Panc1 (cell line): ENCODE results near the gene CSN2. TPM values are rescaled to one million over a fixed set of nuclear protein-coding genes. Genes with fewer than 3 reads are reported as not detected.

Source experiments
- ATAC-seq: fragments of 200-7000 bp; cut with Tn5 transposase; 2 replicates; pipeline ENCODE4 v1.9.1; 2020; ENCODE audit warnings: mild to moderate bottlenecking, moderate library complexity
- BruUV-seq: library from RNA; stranded (reverse); fragments of 400-500 nt; replicated peaks from 2 replicates; lab custom pipeline; 2021; lab: Mats Ljungman, UMichigan
- CTCF ChIA-PET: fragments of 300-600 bp; sonication (Branson Sonifier 250); formaldehyde crosslinking; loops from one replicate; lab custom pipeline; 2022; ENCODE audit warnings: antibody characterized with exemption; lab: Charles Lee
- POLR2A ChIA-PET: fragments of 300-600 bp; sonication (Branson Sonifier 250); formaldehyde crosslinking; loops from one replicate; lab custom pipeline; 2022; ENCODE audit warnings: antibody characterized with exemption; lab: Charles Lee
- DNase-seq: peaks from one replicate; pipeline ENCODE4 v3.0.0-alpha.2; 2010; ENCODE audit warnings: low read depth, low spot score
- H3K27ac ChIP-seq: 2 replicates; pipeline ENCODE4 v1.5.1; 2011; ENCODE audit warnings: mild to moderate bottlenecking, low read length, inconsistent platforms
- H3K27me3 ChIP-seq: fragments of 200-500 bp; sonication (Bioruptor generic); 2 replicates; pipeline ENCODE4 v1.6.0; 2014; ENCODE audit warnings: low read length, inconsistent platforms; ENCODE audit not compliant: control insufficient read depth, insufficient read depth
- H3K36me3 ChIP-seq: fragments of 200-500 bp; sonication (Bioruptor generic); 2 replicates; pipeline ENCODE4 v1.5.1; 2014; ENCODE audit warnings: inconsistent platforms, mild to moderate bottlenecking, low read length, moderate library complexity; ENCODE audit not compliant: control insufficient read depth, insufficient read depth
- H3K4me1 ChIP-seq: 2 replicates; pipeline ENCODE4 v1.5.1; 2011; ENCODE audit warnings: inconsistent platforms, mild to moderate bottlenecking, low read length, moderate library complexity; ENCODE audit not compliant: control insufficient read depth, insufficient read depth
- H3K4me3 ChIP-seq, 2 experiments: 2 replicates each; pipeline ENCODE4 v1.5.1; 2011 to 2012; ENCODE audit warnings: low read depth in 2 of 2, low read length in 2 of 2, mild to moderate bottlenecking in 2 of 2, inconsistent platforms in 1 of 2, moderate library complexity in 1 of 2
- H3K9me3 ChIP-seq: fragments of 200-500 bp; sonication (Bioruptor generic); 2 replicates; pipeline ENCODE4 v1.5.1; 2014; ENCODE audit warnings: low read depth, mild to moderate bottlenecking, inconsistent platforms, low read length, moderate library complexity; ENCODE audit not compliant: control insufficient read depth, insufficient read depth
- POLR2AphosphoS5 ChIP-seq: IDR thresholded peaks from 2 replicates; pipeline ENCODE4 v1.6.1; 2012; ENCODE audit warnings: mild to moderate bottlenecking, low read depth, low read length, moderate library complexity
- SIN3A ChIP-seq: IDR thresholded peaks from 2 replicates; pipeline ENCODE4 v1.6.1; 2012; ENCODE audit warnings: low read depth, mild to moderate bottlenecking, low read length, moderate library complexity, borderline replicate concordance; ENCODE audit not compliant: insufficient read depth
- TCF7L2 ChIP-seq: IDR thresholded peaks from 2 replicates; pipeline ENCODE4 v1.6.1; 2011; ENCODE audit warnings: mild to moderate bottlenecking, low read depth, low read length, inconsistent platforms
- in situ Hi-C: cut with HindIII; loops from 2 replicates; pipeline ENCODE4 v1.10.0; 2016; ENCODE audit warnings: low sequenced_read_pairs, low pct_unique_long_range_greater_than_20kb
- intact Hi-C: fragments of 100-400 bp; cut with micrococcal nuclease; formaldehyde crosslinking; loops from one replicate; pipeline ENCODE4 v1.10.0; 2022; ENCODE audit not compliant: unreplicated experiment
- total RNA-seq: library from RNA; stranded (reverse); gene quantifications from one replicate; pipeline ENCODE4 v1.2.1, GENCODE V29; 2021; ENCODE audit not compliant: unreplicated experiment
- TF ChIP-seq, protein P1 (sequence below): fragments of 450-650 bp; IDR thresholded peaks from 2 replicates; pipeline ENCODE4 v1.5.1; 2017; ENCODE audit warnings: mild to moderate bottlenecking
- TF ChIP-seq, protein P2 (sequence below), 2 experiments: IDR thresholded peaks; 2 replicates each; pipeline ENCODE4 v1.6.1; 2011 to 2012; ENCODE audit warnings: low read depth in 2 of 2, control low read depth in 1 of 2, low read length in 1 of 2, mild to moderate bottlenecking in 1 of 2, moderate library complexity in 1 of 2; ENCODE audit not compliant: insufficient read depth in 1 of 2

CSN2 gene
- total RNA-seq, 1 experiment from 2014 or later: not detected

DNA sequence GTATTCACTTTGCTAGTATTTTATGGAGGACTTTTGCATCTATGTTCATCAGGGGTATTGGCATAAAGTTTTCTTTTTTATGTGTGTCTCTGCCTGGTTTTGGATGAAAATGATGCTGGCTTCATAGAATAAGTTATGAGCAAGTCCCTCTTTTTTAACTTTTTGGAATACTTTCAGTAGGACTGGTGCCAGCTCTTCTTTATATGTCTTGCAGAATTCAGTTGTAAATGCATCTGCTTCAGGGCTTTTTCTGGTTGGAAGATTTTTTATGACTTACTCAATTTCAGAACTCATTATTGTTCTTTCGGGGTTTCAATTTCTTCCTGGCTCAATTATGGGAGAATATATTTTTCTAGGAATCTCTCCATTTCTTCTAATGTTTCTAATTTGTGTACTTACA, 9.1 kb upstream of the CSN2 start:
- Histone ChIP-seq H3K4me3 (no peak overlapping the region), H3K27ac (no peak overlapping the region), H3K9me3 (no peaks in the 10 kb centered on the region), H3K27me3 (no peaks in the 10 kb centered on the region), H3K4me1 (no peaks in the 10 kb centered on the region), H3K36me3 (no peaks in the 10 kb centered on the region)
- no TSS peak for BruUV-seq
- TF ChIP-seq SIN3A (no peak), TCF7L2 (no peak), POLR2AphosphoS5 (no peak)
- TF ChIP-seq, protein P1, sequence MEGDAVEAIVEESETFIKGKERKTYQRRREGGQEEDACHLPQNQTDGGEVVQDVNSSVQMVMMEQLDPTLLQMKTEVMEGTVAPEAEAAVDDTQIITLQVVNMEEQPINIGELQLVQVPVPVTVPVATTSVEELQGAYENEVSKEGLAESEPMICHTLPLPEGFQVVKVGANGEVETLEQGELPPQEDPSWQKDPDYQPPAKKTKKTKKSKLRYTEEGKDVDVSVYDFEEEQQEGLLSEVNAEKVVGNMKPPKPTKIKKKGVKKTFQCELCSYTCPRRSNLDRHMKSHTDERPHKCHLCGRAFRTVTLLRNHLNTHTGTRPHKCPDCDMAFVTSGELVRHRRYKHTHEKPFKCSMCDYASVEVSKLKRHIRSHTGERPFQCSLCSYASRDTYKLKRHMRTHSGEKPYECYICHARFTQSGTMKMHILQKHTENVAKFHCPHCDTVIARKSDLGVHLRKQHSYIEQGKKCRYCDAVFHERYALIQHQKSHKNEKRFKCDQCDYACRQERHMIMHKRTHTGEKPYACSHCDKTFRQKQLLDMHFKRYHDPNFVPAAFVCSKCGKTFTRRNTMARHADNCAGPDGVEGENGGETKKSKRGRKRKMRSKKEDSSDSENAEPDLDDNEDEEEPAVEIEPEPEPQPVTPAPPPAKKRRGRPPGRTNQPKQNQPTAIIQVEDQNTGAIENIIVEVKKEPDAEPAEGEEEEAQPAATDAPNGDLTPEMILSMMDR: no peak
- TF ChIP-seq, protein P2, sequence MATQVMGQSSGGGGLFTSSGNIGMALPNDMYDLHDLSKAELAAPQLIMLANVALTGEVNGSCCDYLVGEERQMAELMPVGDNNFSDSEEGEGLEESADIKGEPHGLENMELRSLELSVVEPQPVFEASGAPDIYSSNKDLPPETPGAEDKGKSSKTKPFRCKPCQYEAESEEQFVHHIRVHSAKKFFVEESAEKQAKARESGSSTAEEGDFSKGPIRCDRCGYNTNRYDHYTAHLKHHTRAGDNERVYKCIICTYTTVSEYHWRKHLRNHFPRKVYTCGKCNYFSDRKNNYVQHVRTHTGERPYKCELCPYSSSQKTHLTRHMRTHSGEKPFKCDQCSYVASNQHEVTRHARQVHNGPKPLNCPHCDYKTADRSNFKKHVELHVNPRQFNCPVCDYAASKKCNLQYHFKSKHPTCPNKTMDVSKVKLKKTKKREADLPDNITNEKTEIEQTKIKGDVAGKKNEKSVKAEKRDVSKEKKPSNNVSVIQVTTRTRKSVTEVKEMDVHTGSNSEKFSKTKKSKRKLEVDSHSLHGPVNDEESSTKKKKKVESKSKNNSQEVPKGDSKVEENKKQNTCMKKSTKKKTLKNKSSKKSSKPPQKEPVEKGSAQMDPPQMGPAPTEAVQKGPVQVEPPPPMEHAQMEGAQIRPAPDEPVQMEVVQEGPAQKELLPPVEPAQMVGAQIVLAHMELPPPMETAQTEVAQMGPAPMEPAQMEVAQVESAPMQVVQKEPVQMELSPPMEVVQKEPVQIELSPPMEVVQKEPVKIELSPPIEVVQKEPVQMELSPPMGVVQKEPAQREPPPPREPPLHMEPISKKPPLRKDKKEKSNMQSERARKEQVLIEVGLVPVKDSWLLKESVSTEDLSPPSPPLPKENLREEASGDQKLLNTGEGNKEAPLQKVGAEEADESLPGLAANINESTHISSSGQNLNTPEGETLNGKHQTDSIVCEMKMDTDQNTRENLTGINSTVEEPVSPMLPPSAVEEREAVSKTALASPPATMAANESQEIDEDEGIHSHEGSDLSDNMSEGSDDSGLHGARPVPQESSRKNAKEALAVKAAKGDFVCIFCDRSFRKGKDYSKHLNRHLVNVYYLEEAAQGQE (IDR thresholded peaks at IDR 0.05; ENCODE audit: insufficient read depth in 1 of 2, low read depth in 2 of 2, low read length in 1 of 2): no peak
- ChIA-PET POLR2A (no interaction called here), CTCF (no interaction called here)
- DNase-seq (no peak), ATAC-seq (no peak)
- intact Hi-C loops: no loop called here
- in situ Hi-C loops: no loop called here

DNA sequence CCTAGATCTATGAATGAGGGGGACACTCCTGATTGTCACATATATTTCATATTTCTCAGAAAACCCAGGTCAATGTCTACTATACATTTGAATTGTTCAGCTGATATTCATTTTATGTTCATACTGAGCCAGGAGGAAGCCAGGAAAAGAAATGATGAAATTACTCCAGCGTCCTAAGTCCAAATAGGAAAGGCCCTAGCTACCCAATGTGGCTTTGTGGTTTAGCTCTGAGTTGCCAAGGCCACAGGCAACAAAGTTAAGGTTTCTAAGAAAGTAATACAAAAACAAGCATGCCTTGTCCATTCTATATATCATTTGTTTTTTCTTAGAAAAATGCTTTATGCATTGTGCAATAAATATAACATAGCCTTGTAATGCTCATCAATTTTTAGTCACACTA, 4.5 kb upstream of the CSN2 start:
- Histone ChIP-seq H3K27me3 (no peaks in the 10 kb centered on the region), H3K27ac (no peak overlapping the region), H3K9me3 (no peaks in the 10 kb centered on the region), H3K36me3 (no peaks in the 10 kb centered on the region), H3K4me3 (no peak overlapping the region), H3K4me1 (no peaks in the 10 kb centered on the region)
- no peak for DNase-seq
- in situ Hi-C loops (no loop called here), intact Hi-C loops (no loop called here)
- no TSS peak for BruUV-seq
- TF ChIP-seq TCF7L2 (no peak), SIN3A (no peak), POLR2AphosphoS5 (no peak)
- TF ChIP-seq, protein P2 (IDR thresholded peaks at IDR 0.05; ENCODE audit: insufficient read depth in 1 of 2, low read depth in 2 of 2, low read length in 1 of 2): no peak
- TF ChIP-seq, protein P1: no peak
- ChIA-PET POLR2A (no interaction called here), CTCF (no interaction called here)
- no peak for ATAC-seq
